Measurements from ENCODE around the gene LRATD1. TPM values are rescaled to one million over a fixed set of nuclear protein-coding genes. Genes with fewer than 3 reads are reported as not detected.

The LRATD1 gene
- total RNA-seq, 4 donors from 2014 or later = 41.8 to 56.7 (median 49.9) TPM

- Histone ChIP-seq H3K4me3 (no peak overlapping the region), H3K36me3 (no peaks in the 10 kb centered on the region), H3K27me3 (no peaks in the 10 kb centered on the region), H3K9me3 (no peaks in the 10 kb centered on the region), H3K4me1 (no peaks in the 10 kb centered on the region), H3K27ac (no peak overlapping the region)
- 86 to 91% methylated on average over 3 of the region's 3 CpGs for WGBS, 2 donors
- TF ChIP-seq CTCF (IDR thresholded peaks at IDR 0.05) (no peak), POLR2A (IDR thresholded peaks at IDR 0.05) (no peak)
- intact Hi-C loops (cut with DNase I) = no loop called here
- DNase-seq = no peak
These were observed 31.3 kb upstream of the LRATD1 start for GRCh38 chr2:14601156-14601770.

GRCh38 chr2:14602309-14602708 is 30.2 kb upstream of the LRATD1 start:
- no peak overlapping the region for H3K4me3 ChIP-seq
- 59 to 86% methylated on average over 1 of the region's 1 CpG for WGBS, 2 donors
- no peak for TF ChIP-seq CTCF (IDR thresholded peaks at IDR 0.05)
- TF ChIP-seq POLR2A (IDR thresholded peaks at IDR 0.05) = no peak
- no peak for DNase-seq
- H3K9me3 ChIP-seq = no peaks in the 10 kb centered on the region
- H3K27ac ChIP-seq = no peak overlapping the region
- intact Hi-C loops (cut with DNase I) = no loop called here
- no peaks in the 10 kb centered on the region for H3K36me3 ChIP-seq
- no peaks in the 10 kb centered on the region for H3K4me1 ChIP-seq
- H3K27me3 ChIP-seq = no peaks in the 10 kb centered on the region

- Histone ChIP-seq H3K9me3 (no peaks in the 10 kb centered on the region), H3K27ac (no peak overlapping the region), H3K4me3 (no peak overlapping the region), H3K36me3 (no peaks in the 10 kb centered on the region), H3K4me1 (no peaks in the 10 kb centered on the region), H3K27me3 (no peaks in the 10 kb centered on the region)
- TF ChIP-seq CTCF (IDR thresholded peaks at IDR 0.05) = no peak
- TF ChIP-seq POLR2A (IDR thresholded peaks at IDR 0.05) = no peak
- intact Hi-C loops (cut with DNase I) = no loop called here
- WGBS, 2 donors = 57 to 68% methylated on average over 2 of the region's 2 CpGs
- DNase-seq = no peak
These were observed 28.8 kb upstream of the LRATD1 start for GRCh38 chr2:14603676-14604075.

GRCh38 chr2:14608245-14608644 is 24.3 kb upstream of the LRATD1 start:
- Histone ChIP-seq H3K36me3 (no peaks in the 10 kb centered on the region), H3K27me3 (no peaks in the 10 kb centered on the region), H3K27ac (no peak overlapping the region), H3K4me1 (no peaks in the 10 kb centered on the region), H3K9me3 (no peaks in the 10 kb centered on the region), H3K4me3 (no peak overlapping the region)
- DNase-seq = no peak
- intact Hi-C loops (cut with DNase I) = no loop called here
- TF ChIP-seq POLR2A (IDR thresholded peaks at IDR 0.05) = no peak
- TF ChIP-seq CTCF (IDR thresholded peaks at IDR 0.05) = no peak
- 52 to 76% methylated on average over 2 of the region's 2 CpGs for WGBS, 2 donors

GRCh38 chr2:14614017-14614416 is 18.5 kb upstream of the LRATD1 start:
- H3K9me3 ChIP-seq = no peaks in the 10 kb centered on the region
- H3K27me3 ChIP-seq = no peaks in the 10 kb centered on the region
- no peaks in the 10 kb centered on the region for H3K36me3 ChIP-seq
- no peak overlapping the region for H3K27ac ChIP-seq
- no peak overlapping the region for H3K4me3 ChIP-seq
- intact Hi-C loops (cut with DNase I) = no loop called here
- DNase-seq = no peak
- TF ChIP-seq CTCF (IDR thresholded peaks at IDR 0.05) (no peak), POLR2A (IDR thresholded peaks at IDR 0.05) (no peak)
- H3K4me1 ChIP-seq = peaks cover 0 to 9% (median 0%) of the 10 kb centered on the region in 3 donors

Measured in esophagus squamous epithelium (tissue), 5 donors.